ENCODE data around the gene GABBR2. TPM values are rescaled to one million over a fixed set of nuclear protein-coding genes. Genes with fewer than 3 reads are reported as not detected.

GABBR2 gene
- total RNA-seq, 1 experiment from 2014 or later = not detected

GRCh38 chr9:98318834-98319478 lies 389.8 kb downstream of the GABBR2 start:
- H3K4me1 ChIP-seq (ENCODE audit: insufficient read depth, low read length, poor library complexity, severe bottlenecking) = no peaks in the 10 kb centered on the region
- CTCF ChIA-PET = no interaction called here
- no peak overlapping the region for H3K4me3 ChIP-seq (ENCODE audit: low read depth, low read length, poor library complexity, severe bottlenecking)
- BruUV-seq (replicated peaks) = no TSS peak
- no peaks in the 10 kb centered on the region for H3K9me3 ChIP-seq (ENCODE audit: low read depth, low read length, poor library complexity, severe bottlenecking)
- POLR2A ChIA-PET (ENCODE audit: low non-redundant PET) = no interaction called here
- no peak for DNase-seq (ENCODE audit: low spot score)
- no peaks in the 10 kb centered on the region for H3K36me3 ChIP-seq (ENCODE audit: insufficient read depth, low read length, poor library complexity, severe bottlenecking)
- TF ChIP-seq, protein P1, sequence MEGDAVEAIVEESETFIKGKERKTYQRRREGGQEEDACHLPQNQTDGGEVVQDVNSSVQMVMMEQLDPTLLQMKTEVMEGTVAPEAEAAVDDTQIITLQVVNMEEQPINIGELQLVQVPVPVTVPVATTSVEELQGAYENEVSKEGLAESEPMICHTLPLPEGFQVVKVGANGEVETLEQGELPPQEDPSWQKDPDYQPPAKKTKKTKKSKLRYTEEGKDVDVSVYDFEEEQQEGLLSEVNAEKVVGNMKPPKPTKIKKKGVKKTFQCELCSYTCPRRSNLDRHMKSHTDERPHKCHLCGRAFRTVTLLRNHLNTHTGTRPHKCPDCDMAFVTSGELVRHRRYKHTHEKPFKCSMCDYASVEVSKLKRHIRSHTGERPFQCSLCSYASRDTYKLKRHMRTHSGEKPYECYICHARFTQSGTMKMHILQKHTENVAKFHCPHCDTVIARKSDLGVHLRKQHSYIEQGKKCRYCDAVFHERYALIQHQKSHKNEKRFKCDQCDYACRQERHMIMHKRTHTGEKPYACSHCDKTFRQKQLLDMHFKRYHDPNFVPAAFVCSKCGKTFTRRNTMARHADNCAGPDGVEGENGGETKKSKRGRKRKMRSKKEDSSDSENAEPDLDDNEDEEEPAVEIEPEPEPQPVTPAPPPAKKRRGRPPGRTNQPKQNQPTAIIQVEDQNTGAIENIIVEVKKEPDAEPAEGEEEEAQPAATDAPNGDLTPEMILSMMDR (conservative IDR thresholded peaks at IDR 0.05; ENCODE audit: low read depth, low read length) = no peak
- TF ChIP-seq EZH2 (IDR thresholded peaks at IDR 0.05; ENCODE audit: borderline replicate concordance, low read depth, low read length, poor library complexity, severe bottlenecking) = no peak
- H3K27ac ChIP-seq (ENCODE audit: low read depth, low read length, poor library complexity, severe bottlenecking) = no peak overlapping the region
- intact Hi-C loops (cut with micrococcal nuclease; ENCODE audit: unreplicated experiment) = loop anchor here (5.0 kb wide), 1 partner anchor 473 kb away; no protein-coding TSS in a partner anchor
- H3K27me3 ChIP-seq (replicated peaks; ENCODE audit: insufficient read depth, low read depth, low read length, poor library complexity) = no peaks in the 10 kb centered on the region

- Histone ChIP-seq H3K4me1 (ENCODE audit: insufficient read depth, low read length, poor library complexity, severe bottlenecking) (no peaks in the 10 kb centered on the region), H3K36me3 (ENCODE audit: insufficient read depth, low read length, poor library complexity, severe bottlenecking) (no peaks in the 10 kb centered on the region), H3K4me3 (ENCODE audit: low read depth, low read length, poor library complexity, severe bottlenecking) (no peak overlapping the region), H3K27me3 (replicated peaks; ENCODE audit: insufficient read depth, low read depth, low read length, poor library complexity) (no peaks in the 10 kb centered on the region), H3K9me3 (ENCODE audit: low read depth, low read length, poor library complexity, severe bottlenecking) (no peaks in the 10 kb centered on the region), H3K27ac (ENCODE audit: low read depth, low read length, poor library complexity, severe bottlenecking) (no peak overlapping the region)
- BruUV-seq (replicated peaks) = no TSS peak
- no peak for DNase-seq (ENCODE audit: low spot score)
- TF ChIP-seq, protein P1 (conservative IDR thresholded peaks at IDR 0.05; ENCODE audit: low read depth, low read length) = no peak
- no peak for TF ChIP-seq EZH2 (IDR thresholded peaks at IDR 0.05; ENCODE audit: borderline replicate concordance, low read depth, low read length, poor library complexity, severe bottlenecking)
- POLR2A ChIA-PET (ENCODE audit: low non-redundant PET) = no interaction called here
- CTCF ChIA-PET = no interaction called here
- intact Hi-C loops (cut with micrococcal nuclease; ENCODE audit: unreplicated experiment) = loop anchor here (5.0 kb wide), 1 partner anchor 474 kb away; no protein-coding TSS in a partner anchor
Observed at GRCh38 chr9:98318041-98318790, 390.5 kb downstream of the GABBR2 start.

GRCh38 chr9:98317134-98317857 lies 391.4 kb downstream of the GABBR2 start:
- DNase-seq (ENCODE audit: low spot score) = no peak
- intact Hi-C loops (cut with micrococcal nuclease; ENCODE audit: unreplicated experiment) = loop anchor here (5.0 kb wide), 1 partner anchor 475 kb away; no protein-coding TSS in a partner anchor
- Histone ChIP-seq H3K4me3 (ENCODE audit: low read depth, low read length, poor library complexity, severe bottlenecking) (no peak overlapping the region), H3K36me3 (ENCODE audit: insufficient read depth, low read length, poor library complexity, severe bottlenecking) (no peaks in the 10 kb centered on the region), H3K27me3 (replicated peaks; ENCODE audit: insufficient read depth, low read depth, low read length, poor library complexity) (no peaks in the 10 kb centered on the region), H3K9me3 (ENCODE audit: low read depth, low read length, poor library complexity, severe bottlenecking) (no peaks in the 10 kb centered on the region), H3K27ac (ENCODE audit: low read depth, low read length, poor library complexity, severe bottlenecking) (no peak overlapping the region), H3K4me1 (ENCODE audit: insufficient read depth, low read length, poor library complexity, severe bottlenecking) (no peaks in the 10 kb centered on the region)
- no peak for TF ChIP-seq EZH2 (IDR thresholded peaks at IDR 0.05; ENCODE audit: borderline replicate concordance, low read depth, low read length, poor library complexity, severe bottlenecking)
- TF ChIP-seq, protein P1 (conservative IDR thresholded peaks at IDR 0.05; ENCODE audit: low read depth, low read length) = no peak
- POLR2A ChIA-PET (ENCODE audit: low non-redundant PET) = no interaction called here
- BruUV-seq (replicated peaks) = no TSS peak
- CTCF ChIA-PET = interaction anchor here (0.5 to 0.8 kb wide), 2 partner anchors 265 to 458 kb away, joined by 3 read pairs; no protein-coding TSS in a partner anchor

All from A673 (cell line).